Adrenal gland (tissue), 5 donors: Measurements from ENCODE around the gene SNX9.

Source experiments
- CTCF ChIP-seq, 6 experiments: fragments of 450-650 bp in 4 of 6; fragments of 200-600 bp in 2 of 6; sonication (generic) in 1 of 6; IDR thresholded peaks; 1 replicate in 5 of 6; 2 replicates in 1 of 6; pipeline versions ENCODE4 v1.5.1 to v1.8.0; 2016 to 2021; ENCODE audit warnings: antibody characterized with exemption in 6 of 6, mild to moderate bottlenecking in 2 of 6, moderate library complexity in 1 of 6
- POLR2A ChIP-seq, 2 donors: fragments of 450-650 bp; IDR thresholded peaks; one replicate each; pipeline ENCODE4 v1.6.1; 2017; ENCODE audit warnings: antibody characterized with exemption in 2 of 2, mild to moderate bottlenecking in 2 of 2, moderate library complexity in 1 of 2
- donor health status: DM: no; HTN: no; CAD: no.

- TF ChIP-seq CTCF (IDR thresholded peaks at IDR 0.05): no peak
- TF ChIP-seq POLR2A (IDR thresholded peaks at IDR 0.05): no peak
These were observed 42.2 kb downstream of the SNX9 start for GRCh38 chr6:157865249-157865648.
